KMS-11 (cell line): ENCODE data around the gene TMEM273.

Experiments used
- H2AFZ ChIP-seq: fragments of 200-600 bp; sonication (generic); 2 replicates; pipeline ENCODE4 v1.6.1; 2016; ENCODE audit warnings: antibody characterized with exemption, mixed run types, low read depth
- H3K27ac ChIP-seq: fragments of 200-600 bp; sonication (generic); 2 replicates; pipeline ENCODE4 v1.6.1; 2016; ENCODE audit warnings: mild to moderate bottlenecking, mixed run types
- H3K27me3 ChIP-seq: fragments of 200-600 bp; sonication (generic); 2 replicates; pipeline ENCODE4 v1.6.1; 2017; ENCODE audit warnings: mild to moderate bottlenecking, low read depth, mixed run types, moderate library complexity; ENCODE audit not compliant: insufficient read depth
- H3K36me3 ChIP-seq: fragments of 200-600 bp; sonication (generic); 2 replicates; pipeline ENCODE4 v1.6.1; 2017; ENCODE audit warnings: mild to moderate bottlenecking, mixed run types; ENCODE audit not compliant: insufficient read depth
- H3K4me1 ChIP-seq: fragments of 200-600 bp; sonication (generic); 2 replicates; pipeline ENCODE4 v1.6.1; 2016; ENCODE audit warnings: mild to moderate bottlenecking, low read depth, mixed run types; ENCODE audit not compliant: poor library complexity, severe bottlenecking
- H3K4me2 ChIP-seq: fragments of 200-600 bp; sonication (generic); 2 replicates; pipeline ENCODE4 v1.7.0; 2016; ENCODE audit warnings: mild to moderate bottlenecking, mixed run types
- H3K4me3 ChIP-seq: fragments of 200-600 bp; sonication (generic); IDR thresholded peaks from 2 replicates; pipeline ENCODE4 v1.6.1; 2017; ENCODE audit warnings: low read depth, low read length, mixed read lengths; ENCODE audit not compliant: insufficient read depth
- H3K79me2 ChIP-seq: fragments of 200-600 bp; sonication (generic); 2 replicates; pipeline ENCODE4 v1.6.1; 2016; ENCODE audit warnings: low read depth, mixed run types; ENCODE audit not compliant: insufficient read depth
- H3K9ac ChIP-seq: fragments of 200-600 bp; sonication (generic); 2 replicates; pipeline ENCODE4 v1.6.1; 2016; ENCODE audit warnings: mild to moderate bottlenecking, mixed run types
- H4K20me1 ChIP-seq: fragments of 200-600 bp; sonication (generic); 2 replicates; pipeline ENCODE4 v1.6.1; 2016; ENCODE audit warnings: mild to moderate bottlenecking, mixed run types; ENCODE audit not compliant: insufficient read depth
- CTCF ChIP-seq: fragments of 200-600 bp; sonication (generic); conservative IDR thresholded peaks from 2 replicates; pipeline ENCODE4 v1.6.1; 2017; ENCODE audit warnings: low read depth, mild to moderate bottlenecking, antibody characterized with exemption, low read length, moderate library complexity, mixed read lengths

The TMEM273 gene

GRCh38 chr10:49139028-49139845 is 49.0 kb downstream of the TMEM273 start:
- Histone ChIP-seq H3K36me3 (no peaks in the 10 kb centered on the region), H3K27ac (no peak overlapping the region), H3K27me3 (no peaks in the 10 kb centered on the region), H3K79me2 (no peaks in the 10 kb centered on the region), H3K4me3 (no peak overlapping the region), H3K4me1 (no peaks in the 10 kb centered on the region), H2AFZ (no peak overlapping the region), H4K20me1 (no peaks in the 10 kb centered on the region), H3K4me2 (no peak overlapping the region), H3K9ac (no peak overlapping the region)
- no peak for TF ChIP-seq CTCF

GRCh38 chr10:49138361-49138891 is 49.8 kb downstream of the TMEM273 start:
- no peak overlapping the region for H2AFZ ChIP-seq
- H3K9ac ChIP-seq: no peak overlapping the region
- no peak overlapping the region for H3K27ac ChIP-seq
- H3K4me2 ChIP-seq: no peak overlapping the region
- TF ChIP-seq CTCF: no peak
- H4K20me1 ChIP-seq: no peaks in the 10 kb centered on the region
- H3K4me1 ChIP-seq: no peaks in the 10 kb centered on the region
- no peaks in the 10 kb centered on the region for H3K79me2 ChIP-seq
- no peak overlapping the region for H3K4me3 ChIP-seq
- no peaks in the 10 kb centered on the region for H3K36me3 ChIP-seq
- H3K27me3 ChIP-seq: no peaks in the 10 kb centered on the region

- H3K4me3 ChIP-seq: no peak overlapping the region
- no peaks in the 10 kb centered on the region for H3K4me1 ChIP-seq
- H3K4me2 ChIP-seq: no peak overlapping the region
- H2AFZ ChIP-seq: no peak overlapping the region
- TF ChIP-seq CTCF: no peak
- H3K27ac ChIP-seq: no peak overlapping the region
- no peaks in the 10 kb centered on the region for H3K27me3 ChIP-seq
- no peaks in the 10 kb centered on the region for H4K20me1 ChIP-seq
- H3K79me2 ChIP-seq: no peaks in the 10 kb centered on the region
- H3K36me3 ChIP-seq: no peaks in the 10 kb centered on the region
- no peak overlapping the region for H3K9ac ChIP-seq
These were observed 51.7 kb downstream of the TMEM273 start for GRCh38 chr10:49136525-49136924.

- Histone ChIP-seq H3K79me2 (no peaks in the 10 kb centered on the region), H4K20me1 (no peaks in the 10 kb centered on the region), H3K27ac (no peak overlapping the region), H3K36me3 (no peaks in the 10 kb centered on the region), H3K27me3 (no peaks in the 10 kb centered on the region), H3K4me2 (no peak overlapping the region), H3K4me1 (no peaks in the 10 kb centered on the region), H2AFZ (no peak overlapping the region), H3K4me3 (no peak overlapping the region), H3K9ac (no peak overlapping the region)
- no peak for TF ChIP-seq CTCF
These were observed 52.4 kb downstream of the TMEM273 start for GRCh38 chr10:49135575-49136313.
